Daoy (cell line): Measurements from ENCODE around the gene NDEL1. TPM values are rescaled to one million over a fixed set of nuclear protein-coding genes. Genes with fewer than 3 reads are reported as not detected.
"Not testable (repeated sequence)": the region's sequence is repeated elsewhere in the genome, so short reads cannot be mapped to it uniquely, and the experiment has no call there.

ENCODE experiments used
- DNase-seq: peaks from one replicate; pipeline ENCODE4 v3.0.0-alpha.2; 2015; ENCODE audit warnings: low read depth
- total RNA-seq: library from RNA; depleted of rRNA; stranded (reverse); fragments of >200 nt; shearing (Covaris generic); gene quantifications from 2 replicates; pipeline ENCODE4 v1.2.3, GENCODE V29; 2014; rRNA removed

Gene NDEL1
- 17.0 and 20.7 TPM in 2 replicates for total RNA-seq

- DNase-seq: peak; percentile 98
These were observed at the start of gene NDEL1 for GRCh38 chr17:8435245-8436168. Gene NDEL1 (plus strand): TSS chr17:8435884. CDS start chr17:8444272, 8,388 bp downstream.

- no peak for DNase-seq
These were observed 48.8 kb upstream of the NDEL1 start for GRCh38 chr17:8386841-8387240.

- DNase-seq: no peak
These were observed 47.6 kb upstream of the NDEL1 start for GRCh38 chr17:8387914-8388651.

GRCh38 chr17:8391711-8392110 lies 44.0 kb upstream of the NDEL1 start:
- peak; percentile 60 for DNase-seq

- DNase-seq: no peak
These were observed 43.4 kb upstream of the NDEL1 start for GRCh38 chr17:8392274-8392673.

GRCh38 chr17:8392674-8393469 lies 42.8 kb upstream of the NDEL1 start:
- DNase-seq: no peak

GRCh38 chr17:8393470-8394231 lies 42.0 kb upstream of the NDEL1 start:
- DNase-seq: peak; percentile 33

GRCh38 chr17:8394497-8394896 lies 41.2 kb upstream of the NDEL1 start:
- not testable (repeated sequence) for DNase-seq

GRCh38 chr17:8397636-8398035 lies 38.0 kb upstream of the NDEL1 start, which contains the start of gene RNF222:
Gene RNF222 (minus strand): TSS chr17:8397827. CDS start chr17:8393461, 4,366 bp downstream.
- no peak for DNase-seq

GRCh38 chr17:8398980-8399379 lies 36.7 kb upstream of the NDEL1 start:
- DNase-seq: no peak

- DNase-seq: no peak
These were observed 34.6 kb upstream of the NDEL1 start for GRCh38 chr17:8401107-8401506.

GRCh38 chr17:8402921-8403536 lies 32.7 kb upstream of the NDEL1 start:
- no peak for DNase-seq

GRCh38 chr17:8405499-8406016 lies 30.1 kb upstream of the NDEL1 start:
- no peak for DNase-seq

- no peak for DNase-seq
These were observed 29.5 kb upstream of the NDEL1 start for GRCh38 chr17:8406174-8406573.

GRCh38 chr17:8408371-8408770 lies 27.3 kb upstream of the NDEL1 start:
- DNase-seq: peak; percentile 20

GRCh38 chr17:8409966-8410882 lies 25.5 kb upstream of the NDEL1 start:
- DNase-seq: peak; percentile 80

- no peak for DNase-seq
These were observed 24.8 kb upstream of the NDEL1 start for GRCh38 chr17:8410883-8411238.

GRCh38 chr17:8412089-8412488 lies 23.6 kb upstream of the NDEL1 start:
- DNase-seq: no peak

GRCh38 chr17:8413328-8413727 lies 22.4 kb upstream of the NDEL1 start:
- no peak for DNase-seq
